WERI-Rb-1 (cell line): ENCODE results near the gene BTG3.

Experiments used
- DNase-seq: peaks from one replicate; pipeline ENCODE4 v3.0.0-alpha.2; 2020
- H3K27ac ChIP-seq: fragments of 250-450 bp; sonication (Bioruptor Pico); 2 replicates; pipeline ENCODE4 v1.5.1; 2020; ENCODE audit warnings: mild to moderate bottlenecking, moderate library complexity
- H3K27me3 ChIP-seq: fragments of 250-450 bp; sonication (Bioruptor Pico); 2 replicates; pipeline ENCODE4 v1.5.1; 2021; ENCODE audit warnings: mild to moderate bottlenecking, low read depth, moderate library complexity; ENCODE audit not compliant: insufficient read depth, severe bottlenecking
- H3K36me3 ChIP-seq: fragments of 250-450 bp; sonication (Bioruptor Pico); 2 replicates; pipeline ENCODE4 v1.5.1; 2020; ENCODE audit warnings: mild to moderate bottlenecking, moderate library complexity
- H3K4me3 ChIP-seq: 2 replicates; pipeline ENCODE4 v1.5.1; 2011; ENCODE audit warnings: low read depth, mild to moderate bottlenecking, control low read depth, low read length
- H3K9me3 ChIP-seq: fragments of 250-450 bp; sonication (Bioruptor Pico); 2 replicates; pipeline ENCODE4 v1.5.1; 2021; ENCODE audit warnings: mild to moderate bottlenecking, moderate library complexity; ENCODE audit not compliant: severe bottlenecking
- TF ChIP-seq, protein P1 (sequence below): IDR thresholded peaks from 2 replicates; pipeline ENCODE4 v1.5.1; 2011; ENCODE audit warnings: low read depth, mild to moderate bottlenecking, control low read depth, inconsistent platforms, low read length

BTG3 gene, protein sequence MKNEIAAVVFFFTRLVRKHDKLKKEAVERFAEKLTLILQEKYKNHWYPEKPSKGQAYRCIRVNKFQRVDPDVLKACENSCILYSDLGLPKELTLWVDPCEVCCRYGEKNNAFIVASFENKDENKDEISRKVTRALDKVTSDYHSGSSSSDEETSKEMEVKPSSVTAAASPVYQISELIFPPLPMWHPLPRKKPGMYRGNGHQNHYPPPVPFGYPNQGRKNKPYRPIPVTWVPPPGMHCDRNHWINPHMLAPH

DNA sequence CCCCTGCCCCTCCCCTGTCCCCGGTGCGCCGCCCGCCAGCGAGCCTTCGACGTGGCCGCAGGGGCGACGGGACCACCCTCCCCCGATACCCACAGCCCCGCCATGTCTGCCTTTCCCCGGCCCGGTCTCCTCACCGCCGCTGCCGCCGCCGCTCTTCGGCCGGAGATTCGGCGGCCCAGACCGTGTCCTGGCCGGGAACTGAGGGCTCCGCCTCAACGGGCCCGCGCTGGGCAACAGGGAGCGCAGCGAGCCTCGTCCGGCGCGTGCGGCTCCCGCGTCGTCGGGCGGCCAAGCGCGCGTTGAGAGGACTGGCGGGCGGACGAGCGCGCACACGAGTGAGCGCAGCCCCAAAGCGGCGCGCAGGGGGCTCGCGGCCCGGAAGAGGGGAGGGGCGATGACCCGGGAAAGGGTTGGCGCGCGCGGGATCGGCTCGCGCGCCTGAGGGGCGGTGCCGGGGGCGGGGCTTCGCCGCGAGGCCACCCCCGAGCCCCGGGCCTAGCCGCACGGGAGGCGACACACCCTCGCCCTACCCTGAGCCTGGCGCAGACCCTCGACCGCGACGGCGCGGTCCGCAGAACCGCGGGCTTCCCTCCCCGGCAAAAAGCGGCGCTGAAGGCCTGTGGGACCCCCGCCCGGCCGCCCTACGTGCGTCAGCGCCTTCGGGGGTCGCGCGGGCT lies at the start of gene BTG3:
TSS of gene BTG3 (minus strand) at position 337 of the 677 bp plus-strand sequence. CDS start 3,757 bp downstream, outside the sequence.
- H3K9me3 ChIP-seq, result peaks cover 4% of the 10 kb centered on the region
- H3K36me3 ChIP-seq, result peaks cover 27% of the 10 kb centered on the region
- H3K4me3 ChIP-seq, result peak within 1 kb of the TSS; percentile 99
- TF ChIP-seq, protein P1, sequence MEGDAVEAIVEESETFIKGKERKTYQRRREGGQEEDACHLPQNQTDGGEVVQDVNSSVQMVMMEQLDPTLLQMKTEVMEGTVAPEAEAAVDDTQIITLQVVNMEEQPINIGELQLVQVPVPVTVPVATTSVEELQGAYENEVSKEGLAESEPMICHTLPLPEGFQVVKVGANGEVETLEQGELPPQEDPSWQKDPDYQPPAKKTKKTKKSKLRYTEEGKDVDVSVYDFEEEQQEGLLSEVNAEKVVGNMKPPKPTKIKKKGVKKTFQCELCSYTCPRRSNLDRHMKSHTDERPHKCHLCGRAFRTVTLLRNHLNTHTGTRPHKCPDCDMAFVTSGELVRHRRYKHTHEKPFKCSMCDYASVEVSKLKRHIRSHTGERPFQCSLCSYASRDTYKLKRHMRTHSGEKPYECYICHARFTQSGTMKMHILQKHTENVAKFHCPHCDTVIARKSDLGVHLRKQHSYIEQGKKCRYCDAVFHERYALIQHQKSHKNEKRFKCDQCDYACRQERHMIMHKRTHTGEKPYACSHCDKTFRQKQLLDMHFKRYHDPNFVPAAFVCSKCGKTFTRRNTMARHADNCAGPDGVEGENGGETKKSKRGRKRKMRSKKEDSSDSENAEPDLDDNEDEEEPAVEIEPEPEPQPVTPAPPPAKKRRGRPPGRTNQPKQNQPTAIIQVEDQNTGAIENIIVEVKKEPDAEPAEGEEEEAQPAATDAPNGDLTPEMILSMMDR, result no peak
- H3K27ac ChIP-seq, result peak within 1 kb of the TSS; percentile 86
- DNase-seq, result peak; percentile 75
- H3K27me3 ChIP-seq, result no peaks in the 10 kb centered on the region

DNA sequence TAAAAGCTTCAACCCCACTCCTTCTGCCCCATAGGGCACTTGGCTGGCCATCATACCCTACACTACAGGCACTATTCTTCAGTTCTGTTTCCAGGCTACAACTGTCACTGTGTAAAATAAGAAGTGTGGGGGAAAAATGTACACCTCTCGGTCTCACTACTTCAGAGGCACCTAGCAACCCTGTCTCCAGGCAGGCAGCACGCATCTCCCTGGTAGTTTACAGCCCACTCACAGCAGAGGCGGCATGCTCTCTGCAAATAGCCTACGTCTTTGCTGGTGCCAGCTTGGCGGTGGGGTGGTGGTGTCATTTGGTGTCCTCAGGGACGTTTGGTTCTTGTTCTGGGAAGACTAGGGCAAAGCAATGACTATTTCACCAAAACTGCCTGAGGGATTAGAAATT lies 48.2 kb upstream of the BTG3 start:
- Histone ChIP-seq H3K36me3 (no peaks in the 10 kb centered on the region), H3K9me3 (no peaks in the 10 kb centered on the region), H3K4me3 (no peak overlapping the region), H3K27ac (no peak overlapping the region), H3K27me3 (no peaks in the 10 kb centered on the region)
- no peak for DNase-seq
- TF ChIP-seq, protein P1, result no peak

DNA sequence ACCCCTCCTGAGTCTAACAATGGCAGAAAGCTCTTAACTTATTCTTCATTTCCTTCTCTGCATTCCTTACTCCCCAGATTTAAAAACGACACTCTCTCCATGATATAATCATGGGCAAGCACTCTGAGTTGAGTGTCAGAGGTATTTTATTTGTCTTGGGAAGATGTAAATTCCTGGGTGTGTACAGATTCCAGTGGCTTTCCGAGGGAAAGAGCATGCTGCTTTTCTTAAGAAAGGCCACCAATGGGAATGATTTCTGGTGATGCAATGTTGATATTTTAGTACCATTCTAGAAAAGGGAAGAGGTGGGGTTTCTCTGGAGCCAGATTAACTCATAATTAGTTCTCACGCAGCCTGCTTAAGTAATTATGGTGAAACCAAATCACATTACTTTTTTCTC lies 47.8 kb upstream of the BTG3 start:
- H3K4me3 ChIP-seq, result no peak overlapping the region
- H3K9me3 ChIP-seq, result no peaks in the 10 kb centered on the region
- TF ChIP-seq, protein P1, result no peak
- no peaks in the 10 kb centered on the region for H3K36me3 ChIP-seq
- H3K27me3 ChIP-seq, result no peaks in the 10 kb centered on the region
- no peak overlapping the region for H3K27ac ChIP-seq
- DNase-seq, result no peak

DNA sequence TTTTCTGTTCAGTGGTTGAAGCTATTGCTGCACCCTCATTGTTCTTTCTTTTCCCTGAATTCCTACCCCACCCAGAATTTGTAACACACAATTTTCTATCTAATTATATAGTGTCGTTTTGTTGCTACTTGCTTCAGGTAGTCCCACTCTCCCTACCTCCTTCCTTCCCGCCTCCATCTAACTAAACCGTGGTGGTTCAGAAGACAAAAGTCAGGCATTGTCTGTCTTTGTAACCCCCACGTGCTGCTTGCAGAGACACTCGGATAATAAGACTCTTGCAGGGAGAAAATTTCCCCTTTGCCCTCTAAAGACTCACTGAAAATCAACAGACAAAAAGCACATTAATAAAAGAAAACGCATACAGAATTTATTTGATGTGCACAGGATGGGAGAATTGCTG lies 46.2 kb upstream of the BTG3 start:
- Histone ChIP-seq H3K27me3 (no peaks in the 10 kb centered on the region), H3K4me3 (no peak overlapping the region), H3K36me3 (no peaks in the 10 kb centered on the region), H3K27ac (no peak overlapping the region), H3K9me3 (no peaks in the 10 kb centered on the region)
- no peak for DNase-seq
- TF ChIP-seq, protein P1, result no peak

DNA sequence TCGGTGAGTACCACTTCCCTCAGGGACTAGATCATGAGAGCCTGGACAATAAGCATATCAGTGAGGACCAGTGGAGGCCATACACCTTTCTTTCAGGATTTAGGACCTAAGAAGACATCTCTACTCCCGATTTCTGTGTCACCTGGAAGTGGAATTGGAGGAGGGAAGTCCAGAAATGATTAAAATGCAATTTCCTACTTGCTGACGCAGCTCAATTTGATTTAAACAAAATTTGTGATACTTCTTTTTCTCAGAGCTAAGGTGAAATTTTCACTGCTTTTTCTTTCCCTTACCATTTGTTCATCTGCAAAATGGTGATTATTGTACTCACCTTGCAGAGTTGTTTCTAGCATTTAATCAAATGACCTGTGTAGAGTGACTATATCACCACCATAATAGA lies 38.8 kb upstream of the BTG3 start:
- DNase-seq, result no peak
- TF ChIP-seq, protein P1, result no peak
- H3K36me3 ChIP-seq, result no peaks in the 10 kb centered on the region
- no peaks in the 10 kb centered on the region for H3K27me3 ChIP-seq
- H3K9me3 ChIP-seq, result peaks cover 5% of the 10 kb centered on the region
- H3K4me3 ChIP-seq, result no peak overlapping the region
- H3K27ac ChIP-seq, result no peak overlapping the region
